Activated naive CD4-positive, alpha-beta T cell treated with anti-CD3 and anti-CD28 coated beads, Interleukin-2, amount 50 U/mL, for 72 hours (primary cell): ENCODE measurements around the gene R3HDM2. TPM values are rescaled to one million over a fixed set of nuclear protein-coding genes. Genes with fewer than 3 reads are reported as not detected.
A peak's percentile ranks its signal among the peaks of the same experiment; 100 is the strongest.

Experiments
- ATAC-seq, 2 donors: fragments of 150-1000 bp; cut with Tn5 transposase; 2 replicates each; pipeline ENCODE4 v1.10.0; 2021; ENCODE audit warnings: mild to moderate bottlenecking in 2 of 2, moderate library complexity in 2 of 2
- DNase-seq, 2 donors: peaks; one replicate each; pipeline ENCODE4 v3.0.0; 2021 to 2022; ENCODE audit warnings: low spot score in 2 of 2
- H3K27ac Mint-ChIP-seq, 2 donors: one replicate each; pipeline ENCODE4 v1.8.0; 2022; ENCODE audit warnings: mild to moderate bottlenecking in 2 of 2, mixed read lengths in 2 of 2
- H3K36me3 Mint-ChIP-seq, 2 donors: one replicate each; pipeline ENCODE4 v1.8.0; 2022; ENCODE audit warnings: mixed read lengths in 2 of 2
- H3K9me3 Mint-ChIP-seq, 2 donors: one replicate each; pipeline ENCODE4 v1.8.0; 2022; ENCODE audit warnings: mixed read lengths in 2 of 2
- total RNA-seq, 2 donors: library from RNA; stranded (reverse); gene quantifications; one replicate each; pipeline ENCODE4 v1.2.3, GENCODE V29; 2022

Gene R3HDM2
- total RNA-seq, 2 donors from 2014 or later, result 36.3 to 57.1 TPM

DNA sequence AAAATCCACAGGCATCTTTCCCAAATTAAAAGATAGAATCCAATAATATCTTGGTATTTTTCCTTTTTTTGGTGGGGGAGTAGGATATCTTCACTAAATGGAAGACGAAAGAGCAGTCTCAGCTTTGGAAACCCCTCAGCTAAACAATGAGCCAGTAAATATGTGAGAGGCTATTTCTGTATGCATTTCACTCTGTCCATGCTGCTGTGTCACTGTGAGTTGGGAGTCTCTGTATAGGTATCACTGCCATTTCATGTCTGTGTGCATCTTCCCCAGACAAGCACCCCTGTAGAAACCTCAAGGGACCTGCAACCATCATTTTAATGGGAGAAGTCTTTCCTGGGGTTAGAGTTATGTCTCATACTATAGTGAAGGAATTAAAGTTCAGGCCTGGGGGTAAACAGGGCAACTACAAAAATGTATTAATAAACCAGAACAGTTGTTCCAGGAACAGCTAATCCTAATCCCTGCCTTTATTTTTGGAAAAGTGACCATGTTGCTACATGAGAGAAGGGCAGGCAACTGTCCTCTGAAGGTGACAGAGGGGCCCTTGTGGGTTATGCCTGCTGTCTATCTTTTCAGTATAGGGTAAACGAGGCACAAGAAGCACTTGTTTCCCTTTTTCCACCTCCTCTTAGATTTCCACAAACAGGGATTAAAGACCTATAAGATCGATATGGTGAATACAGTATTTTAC lies 168.6 kb downstream of the R3HDM2 start:
- no peak for ATAC-seq
- no peaks in the 10 kb centered on the region for H3K9me3 Mint-ChIP-seq
- peaks cover 0 to 6% of the 10 kb centered on the region in 2 donors for H3K36me3 Mint-ChIP-seq
- no peak overlapping the region for H3K27ac Mint-ChIP-seq
- DNase-seq, result no peak

DNA sequence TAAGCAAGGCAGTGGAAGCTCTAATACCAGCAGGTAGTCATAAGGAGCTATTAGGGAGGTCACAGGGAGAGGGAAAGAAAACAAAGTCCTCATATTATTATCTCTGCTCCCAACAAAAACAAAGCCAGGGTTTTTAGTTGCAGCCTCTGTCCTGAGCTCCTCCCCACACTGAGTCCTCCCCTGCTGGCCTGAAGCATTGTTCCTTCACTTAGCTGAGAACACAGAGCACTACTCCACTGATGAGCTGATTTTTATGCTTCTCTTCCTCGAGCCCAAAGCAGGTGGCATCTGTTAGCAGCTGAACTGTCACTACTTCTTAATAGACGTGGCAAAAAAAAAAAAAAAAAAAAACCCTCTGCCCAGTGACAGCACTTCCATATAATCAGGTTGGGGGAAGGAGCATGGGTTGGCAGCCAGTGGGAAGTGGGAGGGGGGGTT lies 169.4 kb downstream of the R3HDM2 start:
- Mint-ChIP-seq H3K27ac (no peak overlapping the region), H3K36me3 (no peaks in the 10 kb centered on the region), H3K9me3 (no peaks in the 10 kb centered on the region)
- DNase-seq, result no peak
- ATAC-seq, result no peak

DNA sequence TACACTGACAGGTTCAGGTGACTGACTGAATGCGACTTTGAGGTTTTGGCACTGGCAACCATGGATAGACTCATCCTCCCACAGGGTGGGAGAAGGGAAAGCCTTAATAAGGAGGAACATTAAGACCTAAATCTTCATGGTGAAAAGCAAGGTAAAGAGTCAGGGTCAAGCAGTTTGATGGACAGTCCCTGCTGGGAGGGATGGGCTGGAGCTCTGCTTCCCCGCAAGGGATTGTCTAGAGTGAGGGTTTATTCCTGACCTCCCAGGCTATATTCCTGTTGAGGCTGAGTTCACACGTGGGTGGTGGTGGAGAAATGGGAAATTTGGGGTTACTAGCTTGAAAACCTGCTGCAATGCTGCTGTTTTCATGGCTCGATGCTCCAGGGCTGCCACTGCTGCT lies 170.5 kb downstream of the R3HDM2 start:
- Mint-ChIP-seq H3K9me3 (no peaks in the 10 kb centered on the region), H3K36me3 (no peaks in the 10 kb centered on the region), H3K27ac (no peak overlapping the region)
- DNase-seq, result no peak
- no peak for ATAC-seq

DNA sequence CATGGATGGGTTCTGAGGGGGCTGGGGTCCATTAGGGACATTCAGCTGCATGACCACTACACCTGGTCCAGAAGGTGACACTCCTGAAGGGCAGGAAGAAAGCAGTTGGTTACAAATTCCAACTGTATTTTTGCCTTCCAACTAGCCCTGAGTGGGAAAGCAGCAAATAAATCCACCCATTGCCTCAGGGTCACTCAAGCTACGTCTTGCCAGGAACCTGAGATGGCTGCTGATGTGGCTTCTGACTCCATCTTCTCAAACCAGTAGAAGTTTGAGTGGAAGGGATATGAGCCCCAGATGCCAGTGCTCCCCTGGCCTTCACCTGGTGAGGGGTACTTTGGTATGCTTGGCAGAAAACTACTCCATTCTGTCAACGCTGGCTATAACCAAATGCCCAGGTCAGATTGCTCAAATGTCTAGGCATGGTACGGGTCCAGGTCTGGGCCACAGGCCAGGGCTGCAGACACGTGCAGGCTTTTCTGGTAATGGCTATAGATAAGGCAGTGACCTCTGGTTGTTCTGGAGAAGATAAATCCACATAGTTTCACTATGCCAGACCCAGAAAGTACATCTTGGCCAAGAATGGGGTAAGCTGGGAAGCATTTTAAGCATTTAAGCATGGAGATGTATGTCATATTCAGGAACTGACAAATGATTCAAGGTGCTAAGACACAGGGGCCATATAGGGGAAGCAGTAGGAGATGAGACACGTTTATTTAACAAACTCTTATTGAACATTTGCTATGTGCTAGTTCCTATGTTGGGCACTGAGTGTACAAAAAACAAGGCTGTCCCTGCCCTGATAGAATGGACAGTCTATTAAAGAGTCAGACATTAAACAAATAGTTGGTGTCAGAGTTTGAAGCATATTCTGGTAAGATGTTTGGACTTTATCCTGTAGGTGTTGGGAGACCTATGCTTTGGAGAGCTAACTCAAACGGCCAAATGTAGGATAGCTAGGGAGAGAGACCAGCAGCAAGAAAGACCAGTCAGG lies 171.6 kb downstream of the R3HDM2 start:
- Mint-ChIP-seq H3K27ac (no peak overlapping the region), H3K9me3 (no peaks in the 10 kb centered on the region), H3K36me3 (no peaks in the 10 kb centered on the region)
- ATAC-seq (no peak), DNase-seq (no peak)

DNA sequence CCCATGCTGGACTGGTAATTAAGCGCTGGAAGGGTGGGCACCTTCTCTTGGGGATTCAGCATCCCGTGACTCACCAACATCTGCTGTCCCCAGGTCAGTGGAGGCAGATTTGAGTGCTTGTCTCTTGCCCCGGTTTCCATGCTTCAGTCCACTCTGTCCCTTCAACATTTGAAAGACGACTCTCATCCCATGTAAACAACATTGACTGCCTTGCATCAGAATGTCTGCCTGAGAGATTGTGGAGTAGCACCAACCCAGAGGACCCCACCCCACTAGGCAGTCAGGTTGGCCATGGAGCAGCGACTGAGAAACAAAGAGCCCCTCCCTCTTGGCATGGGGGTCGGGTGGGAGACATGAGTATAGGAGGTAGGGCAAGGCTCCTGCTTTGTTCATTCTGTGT lies 174.9 kb downstream of the R3HDM2 start:
- no peak for DNase-seq
- no peak for ATAC-seq
- H3K27ac Mint-ChIP-seq, result no peak overlapping the region
- no peaks in the 10 kb centered on the region for H3K9me3 Mint-ChIP-seq
- H3K36me3 Mint-ChIP-seq, result no peaks in the 10 kb centered on the region

DNA sequence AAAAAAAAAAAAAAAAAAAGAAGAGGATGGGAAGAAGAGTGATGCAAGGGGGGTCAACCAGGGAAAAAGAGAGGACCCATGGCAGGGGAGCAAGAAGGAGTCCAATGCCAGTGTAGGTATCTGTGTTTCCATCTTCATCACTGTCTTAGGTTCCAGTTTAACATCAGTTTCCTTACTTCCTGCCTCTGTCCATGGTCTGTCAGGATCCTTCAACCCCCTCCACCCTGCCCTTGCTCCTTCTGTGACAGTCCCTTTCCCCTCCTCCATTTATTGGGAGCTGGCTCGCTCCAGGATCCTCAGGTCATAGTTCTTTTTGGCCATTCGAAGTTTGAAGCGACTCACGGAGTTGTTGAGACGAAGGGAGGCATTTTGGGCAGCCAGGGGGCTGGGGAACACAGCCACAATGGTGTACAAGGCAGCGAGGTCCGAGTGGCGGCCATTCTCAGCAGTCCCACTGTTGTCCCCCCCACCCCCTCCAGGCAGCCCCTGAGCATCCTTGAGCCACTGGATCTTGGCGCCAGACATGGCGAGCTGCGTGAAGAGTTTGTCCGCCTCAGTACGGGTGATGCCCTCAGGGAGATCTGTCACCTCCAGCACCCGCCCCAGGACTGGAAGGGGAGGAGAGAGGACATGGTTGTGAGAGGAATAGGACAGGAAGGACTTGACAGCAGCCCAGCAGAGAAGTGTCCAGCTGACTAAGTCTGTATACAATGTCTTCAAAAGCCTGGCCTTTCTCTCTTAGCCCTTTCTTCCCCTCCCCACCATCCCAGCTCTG lies 176.2 kb downstream of the R3HDM2 start:
- Mint-ChIP-seq H3K36me3 (no peaks in the 10 kb centered on the region), H3K27ac (peak overlapping the region in 1 of 2 donors; percentile 24), H3K9me3 (no peaks in the 10 kb centered on the region)
- ATAC-seq, result no peak
- DNase-seq, result no peak

DNA sequence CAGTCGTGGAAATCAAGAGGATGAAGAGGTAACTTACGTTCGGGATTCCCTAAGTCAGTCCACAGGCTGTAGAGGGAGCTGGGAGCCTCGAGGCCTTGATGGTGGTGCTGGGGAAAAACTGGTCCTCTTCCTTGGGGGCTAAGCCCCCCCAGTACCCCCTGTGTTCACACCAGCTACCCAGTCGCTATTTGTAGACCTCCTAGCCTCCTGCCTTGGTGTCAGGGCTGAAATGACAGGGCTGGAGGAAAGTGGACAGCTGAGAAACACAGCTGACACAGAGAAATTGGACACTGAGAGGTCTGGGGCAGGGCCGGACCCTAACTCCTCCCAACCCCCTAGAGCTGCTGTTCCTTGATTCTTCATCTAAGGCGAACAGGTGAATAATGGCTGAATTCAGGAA lies 179.9 kb downstream of the R3HDM2 start, which contains the start of gene STAC3:
TSS of gene STAC3 (minus strand) at position 232 of the 400 bp plus-strand sequence. CDS start 1,551 bp downstream, outside the sequence.
- no peak for ATAC-seq
- DNase-seq, result no peak
- Mint-ChIP-seq H3K36me3 (no peaks in the 10 kb centered on the region), H3K27ac (no peak within 1 kb of the TSS), H3K9me3 (no peaks in the 10 kb centered on the region)

DNA sequence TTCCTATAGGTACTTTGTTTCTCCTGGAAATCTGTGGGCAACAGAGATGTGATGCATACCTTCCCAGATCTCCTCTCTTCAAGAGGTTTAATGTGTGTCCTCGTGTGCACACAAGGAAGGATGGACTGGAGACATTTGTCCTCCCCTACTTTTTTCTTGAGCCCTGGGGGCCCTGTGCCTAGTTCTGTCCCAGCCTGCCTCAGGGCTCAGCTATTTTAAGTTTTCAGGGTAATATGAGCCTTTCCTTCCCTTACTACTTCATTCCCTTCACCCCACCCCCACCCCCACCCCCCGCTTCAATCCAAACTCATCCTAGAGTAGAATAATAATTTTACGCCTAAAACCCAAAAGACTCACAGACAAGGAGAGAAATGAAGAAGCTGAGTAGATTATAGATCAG lies 180.3 kb downstream of the R3HDM2 start:
- no peaks in the 10 kb centered on the region for H3K36me3 Mint-ChIP-seq
- no peaks in the 10 kb centered on the region for H3K9me3 Mint-ChIP-seq
- no peak overlapping the region for H3K27ac Mint-ChIP-seq
- ATAC-seq, result no peak
- no peak for DNase-seq

DNA sequence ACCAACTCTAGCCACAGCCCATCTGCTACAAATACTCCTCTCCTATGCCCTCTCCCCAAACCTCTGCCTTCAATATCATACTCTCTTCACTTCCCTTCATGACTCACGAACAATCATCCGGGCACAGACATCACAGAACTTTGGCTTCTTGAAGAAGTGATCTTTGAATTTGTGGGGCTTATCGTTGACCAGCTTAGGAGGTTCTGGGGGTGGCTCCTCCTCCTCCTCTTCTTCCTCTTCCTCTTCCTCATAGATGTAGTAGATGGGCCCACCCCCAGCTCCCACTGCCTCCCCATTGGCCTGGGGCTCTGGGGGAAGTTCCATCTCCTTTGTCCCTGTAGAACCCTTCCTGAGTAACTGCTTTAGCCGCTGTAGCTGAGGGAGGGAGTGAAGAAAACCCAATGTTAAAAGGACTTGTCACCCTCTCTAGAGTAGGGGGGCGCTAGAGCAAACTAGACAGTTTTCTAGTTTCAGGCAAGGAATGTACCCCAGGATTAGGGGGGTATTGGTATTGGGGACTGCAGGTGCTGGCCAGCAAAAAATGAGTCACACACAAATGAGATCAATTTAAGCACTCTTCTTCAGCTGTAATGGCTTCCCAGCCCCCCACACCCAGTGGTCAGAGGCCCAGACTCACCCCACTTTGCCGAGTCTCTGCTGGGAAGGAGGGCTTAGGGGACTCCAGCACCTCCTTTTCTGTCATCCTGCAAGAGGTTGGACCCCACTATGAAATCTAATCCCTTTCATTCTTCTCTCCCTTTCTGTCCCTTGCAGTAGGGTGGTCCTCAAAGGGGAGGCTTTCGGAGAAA lies 181.7 kb downstream of the R3HDM2 start:
- no peak for DNase-seq
- H3K36me3 Mint-ChIP-seq, result no peaks in the 10 kb centered on the region
- peak; percentile 34 to 51 for ATAC-seq
- H3K27ac Mint-ChIP-seq, result no peak overlapping the region
- H3K9me3 Mint-ChIP-seq, result no peaks in the 10 kb centered on the region

DNA sequence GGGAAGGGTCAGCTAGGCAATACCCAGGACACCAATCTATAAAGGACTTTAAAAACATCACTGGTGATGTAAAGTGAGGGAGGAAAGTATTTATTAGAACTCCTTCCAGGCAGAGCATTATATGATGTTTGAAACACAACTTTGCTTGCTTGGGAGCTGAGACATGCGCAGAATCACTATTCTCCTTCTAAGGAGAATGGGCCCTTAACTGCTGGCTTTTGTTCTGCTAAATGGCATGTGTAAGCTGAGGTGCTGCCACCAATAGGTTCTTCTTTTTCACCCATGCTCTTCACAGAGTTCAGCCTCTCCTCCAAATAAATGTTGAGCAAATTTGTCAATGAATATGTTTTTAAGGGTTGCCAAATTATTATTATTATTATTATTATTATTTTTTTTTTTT lies 183.8 kb downstream of the R3HDM2 start:
- ATAC-seq (no peak), DNase-seq (no peak)
- Mint-ChIP-seq H3K9me3 (no peaks in the 10 kb centered on the region), H3K27ac (no peak overlapping the region), H3K36me3 (no peaks in the 10 kb centered on the region)

DNA sequence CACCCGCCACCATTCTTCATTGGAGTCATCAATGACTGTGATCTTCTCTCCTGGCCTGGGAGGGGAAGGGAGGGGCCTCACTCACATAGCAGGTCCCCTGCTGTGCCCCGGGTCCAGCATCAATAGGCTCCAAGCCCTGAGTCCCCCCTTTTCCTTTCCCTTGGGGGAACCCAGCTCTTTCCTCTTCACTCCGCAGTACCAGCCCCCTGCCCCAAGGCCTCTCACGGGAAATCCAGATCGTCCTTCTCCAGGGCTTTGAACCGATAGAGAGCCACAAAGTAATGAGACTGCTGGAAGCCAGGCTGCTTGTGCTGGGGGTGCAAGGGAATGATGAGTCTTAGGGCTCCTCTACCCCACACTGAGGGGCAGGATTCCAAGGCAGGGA lies 186.5 kb downstream of the R3HDM2 start:
- no peak for DNase-seq
- no peak for ATAC-seq
- Mint-ChIP-seq H3K36me3 (no peaks in the 10 kb centered on the region), H3K27ac (no peak overlapping the region), H3K9me3 (no peaks in the 10 kb centered on the region)

DNA sequence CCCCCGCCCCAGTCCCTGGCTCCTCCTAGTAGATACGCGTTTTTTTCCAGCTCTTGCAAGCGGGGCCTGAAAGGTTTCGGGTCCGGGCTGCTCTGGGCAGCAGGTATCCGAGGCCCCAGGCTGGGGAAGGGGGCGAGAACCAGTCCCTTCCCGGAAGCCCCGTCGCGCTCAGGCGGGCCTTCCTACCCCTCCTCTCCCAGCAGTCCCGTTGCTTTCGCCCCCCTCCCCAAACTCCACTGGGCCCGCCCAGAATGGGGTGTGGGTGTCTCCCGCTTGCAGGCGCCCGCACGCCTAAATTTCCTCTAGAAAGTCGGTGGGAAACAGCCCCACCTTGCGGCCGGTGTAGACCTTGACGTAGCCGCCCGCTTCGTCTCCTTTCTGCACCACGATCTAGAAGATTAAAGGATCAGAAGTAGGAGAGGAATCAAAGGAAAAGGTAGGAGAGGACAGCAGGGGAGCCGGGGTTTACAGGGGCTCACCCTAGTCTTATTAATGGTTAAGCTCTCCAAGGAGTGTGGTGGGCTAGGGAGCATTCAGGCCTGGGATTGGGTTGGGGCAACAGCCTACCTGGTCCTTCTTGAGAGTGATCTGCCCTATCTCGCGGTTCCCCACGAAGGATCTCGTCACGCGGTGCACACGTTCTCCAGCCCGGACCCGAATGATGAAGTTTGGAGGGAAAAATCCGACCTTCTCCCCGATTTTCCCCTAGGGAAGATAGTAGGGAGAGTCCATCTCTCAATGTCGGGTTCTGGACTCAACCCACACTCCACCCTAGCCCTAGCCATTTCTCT lies 187.1 kb downstream of the R3HDM2 start:
- ATAC-seq, result peak; percentile 25 to 28
- DNase-seq, result peak; percentile 76 to 93
- Mint-ChIP-seq H3K36me3 (peaks cover 0 to 3% of the 10 kb centered on the region in 2 donors), H3K27ac (peak overlapping the region in 1 of 2 donors; percentile 78), H3K9me3 (no peaks in the 10 kb centered on the region)

DNA sequence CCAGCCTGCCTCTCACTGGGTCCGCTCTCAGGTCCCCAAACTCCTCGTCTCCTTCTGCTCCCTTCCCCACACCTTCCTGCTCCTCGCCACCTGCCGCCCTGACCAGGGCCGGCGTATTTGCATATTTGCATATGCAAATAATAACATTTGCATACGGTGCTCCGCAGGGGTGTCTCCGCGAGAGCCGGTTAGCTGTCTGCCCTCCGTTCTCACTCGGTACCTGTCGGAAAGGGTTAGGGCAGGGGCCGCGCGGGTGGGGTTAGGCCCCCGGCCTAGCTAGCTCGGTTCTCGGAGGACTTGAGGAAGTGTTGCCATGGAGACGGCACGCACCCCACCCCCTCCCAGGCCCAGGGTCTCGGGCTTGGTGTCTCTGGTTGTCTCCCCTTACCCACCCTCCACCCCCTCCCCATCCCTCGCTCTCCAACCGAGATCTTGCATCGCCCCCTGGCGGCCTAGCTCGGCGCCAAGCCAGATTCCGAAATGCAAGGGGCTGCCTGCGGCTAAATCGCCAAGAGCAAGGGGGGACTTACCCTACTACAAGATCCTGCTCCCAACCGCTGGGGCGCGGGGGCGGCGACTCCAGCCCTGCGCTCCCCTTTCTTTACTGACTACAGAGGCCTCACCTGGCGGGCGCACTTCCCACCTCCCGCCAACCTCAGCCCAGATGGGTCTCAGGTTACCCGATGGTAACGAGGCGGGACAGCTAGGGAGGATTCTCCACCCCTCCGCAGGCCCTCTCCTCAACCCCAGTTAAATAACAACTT lies 188.0 kb downstream of the R3HDM2 start:
- peaks cover 0 to 4% of the 10 kb centered on the region in 2 donors for H3K36me3 Mint-ChIP-seq
- peak in 1 of 2 donors; percentile 87 for DNase-seq
- H3K9me3 Mint-ChIP-seq, result no peaks in the 10 kb centered on the region
- ATAC-seq, result peak; percentile 15 to 35
- H3K27ac Mint-ChIP-seq, result no peak overlapping the region

DNA sequence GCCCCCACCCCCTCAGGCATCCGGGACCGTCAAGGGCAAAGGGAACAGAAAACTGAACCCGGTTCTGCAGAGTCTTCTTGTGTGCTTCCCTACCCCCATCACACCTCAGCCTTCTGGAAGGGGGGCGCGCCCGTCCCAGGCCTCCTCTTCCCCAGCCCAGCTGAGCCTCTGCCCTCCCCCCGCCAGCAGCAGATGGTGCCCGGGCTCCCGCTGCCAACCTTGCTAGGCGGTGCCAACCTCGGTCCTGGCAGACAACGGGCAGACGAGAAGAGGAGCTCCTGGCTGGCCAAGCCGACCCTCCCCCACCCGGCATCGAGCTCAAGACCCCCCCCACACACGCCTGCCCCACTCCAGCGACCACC lies 188.5 kb downstream of the R3HDM2 start:
- no peaks in the 10 kb centered on the region for H3K9me3 Mint-ChIP-seq
- ATAC-seq (no peak), DNase-seq (no peak)
- H3K27ac Mint-ChIP-seq, result no peak overlapping the region
- H3K36me3 Mint-ChIP-seq, result peaks cover 0 to 4% of the 10 kb centered on the region in 2 donors
